Measurements from ENCODE around the gene AP3S1. TPM values are rescaled to one million over a fixed set of nuclear protein-coding genes. Genes with fewer than 3 reads are reported as not detected.

Gene AP3S1
- total RNA-seq, 1 experiment from 2014 or later: 94.6 TPM

- H3K4me3 Mint-ChIP-seq (ENCODE audit: unreplicated experiment): no peak overlapping the region
- DNase-seq (ENCODE audit: unreplicated experiment): no peak
- TF ChIP-seq CTCF (IDR thresholded peaks at IDR 0.05; ENCODE audit: unreplicated experiment): no peak
- no peaks in the 10 kb centered on the region for H3K36me3 Mint-ChIP-seq (ENCODE audit: insufficient read depth, unreplicated experiment)
- intact Hi-C loops (cut with micrococcal nuclease): no loop called here
- POLR2A ChIA-PET: interaction anchor here (0.9 kb wide), 1 partner anchor 12 kb away, joined by 4 read pairs; no protein-coding TSS in a partner anchor
- H3K9me3 Mint-ChIP-seq (ENCODE audit: unreplicated experiment): no peaks in the 10 kb centered on the region
- H3K4me1 Mint-ChIP-seq (ENCODE audit: insufficient read depth, unreplicated experiment): no peaks in the 10 kb centered on the region
- BruUV-seq (replicated peaks): no TSS peak
- no peak overlapping the region for H3K27ac Mint-ChIP-seq (ENCODE audit: low read depth, unreplicated experiment)
- no peaks in the 10 kb centered on the region for H3K27me3 Mint-ChIP-seq (ENCODE audit: insufficient read depth, unreplicated experiment)
- CTCF ChIA-PET: interaction anchor here (0.7 kb wide), 1 partner anchor 12 kb away, joined by 4 read pairs; no protein-coding TSS in a partner anchor
Observed at GRCh38 chr5:115800108-115800507, 41.6 kb upstream of the AP3S1 start.

GRCh38 chr5:115801152-115801551 is 40.6 kb upstream of the AP3S1 start:
- H3K36me3 Mint-ChIP-seq (ENCODE audit: insufficient read depth, unreplicated experiment): no peaks in the 10 kb centered on the region
- POLR2A ChIA-PET: no interaction called here
- H3K9me3 Mint-ChIP-seq (ENCODE audit: unreplicated experiment): no peaks in the 10 kb centered on the region
- intact Hi-C loops (cut with micrococcal nuclease): no loop called here
- BruUV-seq (replicated peaks): no TSS peak
- H3K4me1 Mint-ChIP-seq (ENCODE audit: insufficient read depth, unreplicated experiment): no peaks in the 10 kb centered on the region
- H3K27me3 Mint-ChIP-seq (ENCODE audit: insufficient read depth, unreplicated experiment): no peaks in the 10 kb centered on the region
- DNase-seq (ENCODE audit: unreplicated experiment): no peak
- no peak overlapping the region for H3K27ac Mint-ChIP-seq (ENCODE audit: low read depth, unreplicated experiment)
- no peak for TF ChIP-seq CTCF (IDR thresholded peaks at IDR 0.05; ENCODE audit: unreplicated experiment)
- CTCF ChIA-PET: interaction anchor here (0.6 kb wide), 1 partner anchor 62 kb away, joined by 4 read pairs; no protein-coding TSS in a partner anchor
- H3K4me3 Mint-ChIP-seq (ENCODE audit: unreplicated experiment): no peak overlapping the region

- DNase-seq (ENCODE audit: unreplicated experiment): no peak
- ChIA-PET CTCF (no interaction called here), POLR2A (interaction anchor here (0.6 kb wide), 1 partner anchor 41 kb away, joined by 3 read pairs; no protein-coding TSS in a partner anchor)
- H3K9me3 Mint-ChIP-seq (ENCODE audit: unreplicated experiment): no peaks in the 10 kb centered on the region
- no peak overlapping the region for H3K4me3 Mint-ChIP-seq (ENCODE audit: unreplicated experiment)
- H3K27ac Mint-ChIP-seq (ENCODE audit: low read depth, unreplicated experiment): no peak overlapping the region
- no TSS peak for BruUV-seq (replicated peaks)
- TF ChIP-seq CTCF (IDR thresholded peaks at IDR 0.05; ENCODE audit: unreplicated experiment): no peak
- intact Hi-C loops (cut with micrococcal nuclease): no loop called here
- H3K27me3 Mint-ChIP-seq (ENCODE audit: insufficient read depth, unreplicated experiment): no peaks in the 10 kb centered on the region
- no peaks in the 10 kb centered on the region for H3K4me1 Mint-ChIP-seq (ENCODE audit: insufficient read depth, unreplicated experiment)
- no peaks in the 10 kb centered on the region for H3K36me3 Mint-ChIP-seq (ENCODE audit: insufficient read depth, unreplicated experiment)
Observed at GRCh38 chr5:115801984-115802383, 39.8 kb upstream of the AP3S1 start.

- BruUV-seq (replicated peaks): no TSS peak
- no peak for DNase-seq (ENCODE audit: unreplicated experiment)
- intact Hi-C loops (cut with micrococcal nuclease): no loop called here
- no peak overlapping the region for H3K27ac Mint-ChIP-seq (ENCODE audit: low read depth, unreplicated experiment)
- H3K36me3 Mint-ChIP-seq (ENCODE audit: insufficient read depth, unreplicated experiment): no peaks in the 10 kb centered on the region
- CTCF ChIA-PET: interaction anchor here (1.0 to 1.6 kb wide), 2 partner anchors 14 to 261 kb away, joined by 3 to 8 read pairs; no protein-coding TSS in a partner anchor
- no peak for TF ChIP-seq CTCF (IDR thresholded peaks at IDR 0.05; ENCODE audit: unreplicated experiment)
- POLR2A ChIA-PET: no interaction called here
- H3K27me3 Mint-ChIP-seq (ENCODE audit: insufficient read depth, unreplicated experiment): no peaks in the 10 kb centered on the region
- no peaks in the 10 kb centered on the region for H3K4me1 Mint-ChIP-seq (ENCODE audit: insufficient read depth, unreplicated experiment)
- no peaks in the 10 kb centered on the region for H3K9me3 Mint-ChIP-seq (ENCODE audit: unreplicated experiment)
- no peak overlapping the region for H3K4me3 Mint-ChIP-seq (ENCODE audit: unreplicated experiment)
Observed at GRCh38 chr5:115806986-115807653, 34.6 kb upstream of the AP3S1 start.

Data from MCF 10A (cell line).